ENCODE results near the gene INTS14.

INTS14 gene

DNA sequence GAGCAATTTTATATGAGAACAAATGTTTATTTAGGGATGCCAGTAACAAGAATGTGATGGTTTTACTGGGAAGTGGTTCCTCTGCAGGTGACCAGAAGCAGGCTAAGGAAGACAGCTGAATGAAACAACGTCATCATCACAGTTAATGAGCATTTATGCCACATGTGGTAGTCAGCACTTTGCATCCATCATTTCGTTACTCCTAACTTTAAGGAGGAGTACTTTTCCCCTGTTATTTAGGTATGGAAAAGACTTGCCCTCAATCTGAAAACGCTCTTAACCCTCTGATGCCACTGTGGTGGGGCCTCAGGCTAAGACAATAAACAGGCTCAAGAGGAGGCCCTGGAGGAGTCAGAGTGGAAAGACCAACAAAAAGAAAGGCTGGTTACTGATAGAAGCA lies 31.2 kb downstream of the INTS14 start:
- peaks cover 86% of the 10 kb centered on the region for H3K36me3 ChIP-seq (ENCODE audit: insufficient read depth, insufficient read length, low read length)

DNA sequence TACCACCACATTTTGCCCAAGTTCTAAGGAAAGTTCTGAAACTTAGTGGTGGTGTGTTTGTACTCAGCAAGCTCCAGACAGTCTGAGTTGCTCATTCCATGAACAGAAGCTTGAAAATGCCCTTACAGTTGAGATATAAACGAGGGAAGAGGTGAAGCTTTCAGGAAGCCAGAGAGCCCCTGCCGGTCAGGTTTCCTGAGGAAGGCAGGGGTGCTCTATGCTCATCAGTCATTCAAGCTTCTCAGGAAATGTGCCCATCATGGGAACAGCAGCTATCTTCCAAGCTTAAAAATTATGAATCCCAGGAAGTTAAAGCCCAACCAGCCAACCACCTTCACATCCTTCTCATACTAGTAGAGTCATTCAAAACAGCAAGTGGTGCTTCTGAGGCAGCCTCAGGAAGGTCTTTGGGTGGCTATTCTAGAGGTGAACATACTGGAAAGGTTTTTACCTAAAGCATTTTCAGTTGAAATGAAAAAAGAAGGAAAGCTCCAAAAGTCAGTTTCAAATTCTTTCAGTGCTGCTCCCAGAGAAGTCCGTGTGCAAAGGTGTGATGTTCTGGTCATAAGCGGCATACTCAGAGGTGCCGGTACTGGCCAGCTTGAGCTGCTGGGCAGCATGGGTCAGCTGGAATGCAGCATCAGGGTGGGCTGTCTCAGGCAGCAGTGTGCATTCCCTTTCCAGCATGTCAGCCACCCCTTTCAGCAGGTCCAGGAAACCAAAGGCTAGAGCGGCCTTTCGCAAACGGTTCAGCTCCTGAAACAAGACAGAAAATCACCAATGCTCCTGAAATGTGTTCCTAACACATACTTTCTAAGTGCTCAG lies 31.8 kb downstream of the INTS14 start:
- H3K4me1 ChIP-seq (ENCODE audit: insufficient read depth, insufficient read length): no peaks in the 10 kb centered on the region
- DNase-seq (ENCODE audit: low read depth, low spot score): no peak
- no peaks in the 10 kb centered on the region for H3K9me3 ChIP-seq (ENCODE audit: insufficient read depth, low read length)
- H3K9ac ChIP-seq (ENCODE audit: insufficient read length, low read depth): no peak overlapping the region
- TF ChIP-seq SUZ12 (IDR thresholded peaks at IDR 0.05; ENCODE audit: extremely low read depth, insufficient read depth, insufficient read length): no peak
- TF ChIP-seq ZNF274 (IDR thresholded peaks at IDR 0.05; ENCODE audit: low read depth, low read length): no peak
- no peak for TF ChIP-seq YY1 (IDR thresholded peaks at IDR 0.05; ENCODE audit: insufficient read depth, insufficient read length)
- H3K27me3 ChIP-seq (ENCODE audit: insufficient read depth, insufficient read length): no peaks in the 10 kb centered on the region
- H3K36me3 ChIP-seq (ENCODE audit: insufficient read depth, insufficient read length, low read length): peaks cover 86% of the 10 kb centered on the region
- no peak overlapping the region for H3K4me3 ChIP-seq (ENCODE audit: insufficient read length, low read depth)

More for the DNA sequence above, 31.2 kb downstream of the INTS14 start:
- H3K27me3 ChIP-seq (ENCODE audit: insufficient read depth, insufficient read length): no peaks in the 10 kb centered on the region
- no peak for TF ChIP-seq SUZ12 (IDR thresholded peaks at IDR 0.05; ENCODE audit: extremely low read depth, insufficient read depth, insufficient read length)
- no peak for TF ChIP-seq YY1 (IDR thresholded peaks at IDR 0.05; ENCODE audit: insufficient read depth, insufficient read length)
- TF ChIP-seq ZNF274 (IDR thresholded peaks at IDR 0.05; ENCODE audit: low read depth, low read length): no peak
- no peak for DNase-seq (ENCODE audit: low read depth, low spot score)
- H3K9ac ChIP-seq (ENCODE audit: insufficient read length, low read depth): no peak overlapping the region
- H3K4me3 ChIP-seq (ENCODE audit: insufficient read length, low read depth): no peak overlapping the region
- no peaks in the 10 kb centered on the region for H3K9me3 ChIP-seq (ENCODE audit: insufficient read depth, low read length)
- H3K4me1 ChIP-seq (ENCODE audit: insufficient read depth, insufficient read length): no peaks in the 10 kb centered on the region

DNA sequence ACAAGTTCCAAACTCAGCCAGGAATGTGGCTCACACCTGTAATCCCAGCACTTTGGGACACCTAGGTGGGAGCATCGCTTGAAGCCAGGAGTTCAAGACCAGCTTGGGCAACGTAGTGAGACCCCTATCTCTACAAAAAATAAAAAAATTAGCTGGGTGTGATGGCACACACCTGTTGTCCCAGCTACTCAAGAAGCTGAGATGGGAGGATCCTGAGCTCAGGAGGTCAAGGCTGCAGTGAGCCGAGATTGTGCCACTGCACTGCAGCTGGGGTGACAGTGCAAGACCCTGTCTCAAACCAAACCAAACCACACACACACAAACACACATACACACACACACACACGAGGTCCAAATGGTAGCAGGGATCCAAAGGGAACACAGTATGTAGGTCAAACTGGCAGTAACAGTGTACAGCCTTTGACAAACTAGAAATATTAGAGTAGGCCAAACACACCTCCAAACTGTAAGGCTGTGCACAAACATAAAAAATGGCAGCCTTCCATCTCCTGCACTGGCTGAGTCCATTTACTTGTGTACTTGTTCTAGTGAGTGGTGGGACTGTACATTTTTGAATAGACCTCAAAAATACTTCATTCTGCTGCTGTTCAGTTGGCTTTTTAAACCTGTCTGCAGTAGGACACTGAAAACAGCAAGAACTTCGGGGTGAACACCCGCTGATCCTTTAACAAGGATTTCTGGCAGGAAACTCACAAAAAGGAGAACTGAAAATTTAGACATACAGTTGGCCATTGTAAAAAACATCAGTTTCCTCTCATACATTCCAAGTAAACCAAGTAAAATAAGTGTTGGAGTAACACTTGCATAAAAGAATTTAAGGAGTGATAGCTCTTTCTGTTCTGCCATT lies 33.6 kb downstream of the INTS14 start:
- no peak overlapping the region for H3K4me3 ChIP-seq (ENCODE audit: insufficient read length, low read depth)
- H3K27me3 ChIP-seq (ENCODE audit: insufficient read depth, insufficient read length): no peaks in the 10 kb centered on the region
- no peak for DNase-seq (ENCODE audit: low read depth, low spot score)
- no peaks in the 10 kb centered on the region for H3K4me1 ChIP-seq (ENCODE audit: insufficient read depth, insufficient read length)
- peaks cover 82% of the 10 kb centered on the region for H3K36me3 ChIP-seq (ENCODE audit: insufficient read depth, insufficient read length, low read length)
- H3K9ac ChIP-seq (ENCODE audit: insufficient read length, low read depth): no peak overlapping the region
- TF ChIP-seq ZNF274 (IDR thresholded peaks at IDR 0.05; ENCODE audit: low read depth, low read length): no peak
- TF ChIP-seq YY1 (IDR thresholded peaks at IDR 0.05; ENCODE audit: insufficient read depth, insufficient read length): no peak
- no peak for TF ChIP-seq SUZ12 (IDR thresholded peaks at IDR 0.05; ENCODE audit: extremely low read depth, insufficient read depth, insufficient read length)
- H3K9me3 ChIP-seq (ENCODE audit: insufficient read depth, low read length): no peaks in the 10 kb centered on the region

DNA sequence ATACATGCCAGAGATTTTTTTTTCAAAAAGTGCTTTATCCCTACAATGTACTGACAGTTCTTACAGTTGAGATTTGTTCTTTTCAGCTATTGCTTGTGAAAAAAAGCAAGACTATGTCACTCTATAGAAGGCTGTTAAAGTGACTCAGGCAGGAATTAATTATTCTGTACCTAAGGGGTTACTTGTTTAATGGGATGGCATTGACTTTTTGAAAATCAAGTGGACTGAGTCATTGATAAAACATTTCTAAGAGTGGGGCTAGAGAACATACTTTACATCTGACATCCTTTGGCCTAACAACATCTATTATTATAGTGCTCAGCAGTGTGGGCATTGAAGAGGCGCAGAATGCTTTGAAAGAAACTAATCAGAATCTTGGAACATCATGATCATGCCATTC lies 34.3 kb downstream of the INTS14 start:
- Histone ChIP-seq H3K4me3 (ENCODE audit: insufficient read length, low read depth) (no peak overlapping the region), H3K4me1 (ENCODE audit: insufficient read depth, insufficient read length) (no peaks in the 10 kb centered on the region), H3K27me3 (ENCODE audit: insufficient read depth, insufficient read length) (no peaks in the 10 kb centered on the region), H3K9me3 (ENCODE audit: insufficient read depth, low read length) (no peaks in the 10 kb centered on the region), H3K9ac (ENCODE audit: insufficient read length, low read depth) (no peak overlapping the region), H3K36me3 (ENCODE audit: insufficient read depth, insufficient read length, low read length) (peaks cover 82% of the 10 kb centered on the region)
- TF ChIP-seq ZNF274 (IDR thresholded peaks at IDR 0.05; ENCODE audit: low read depth, low read length) (no peak), YY1 (IDR thresholded peaks at IDR 0.05; ENCODE audit: insufficient read depth, insufficient read length) (no peak), SUZ12 (IDR thresholded peaks at IDR 0.05; ENCODE audit: extremely low read depth, insufficient read depth, insufficient read length) (no peak)
- DNase-seq (ENCODE audit: low read depth, low spot score): no peak

DNA sequence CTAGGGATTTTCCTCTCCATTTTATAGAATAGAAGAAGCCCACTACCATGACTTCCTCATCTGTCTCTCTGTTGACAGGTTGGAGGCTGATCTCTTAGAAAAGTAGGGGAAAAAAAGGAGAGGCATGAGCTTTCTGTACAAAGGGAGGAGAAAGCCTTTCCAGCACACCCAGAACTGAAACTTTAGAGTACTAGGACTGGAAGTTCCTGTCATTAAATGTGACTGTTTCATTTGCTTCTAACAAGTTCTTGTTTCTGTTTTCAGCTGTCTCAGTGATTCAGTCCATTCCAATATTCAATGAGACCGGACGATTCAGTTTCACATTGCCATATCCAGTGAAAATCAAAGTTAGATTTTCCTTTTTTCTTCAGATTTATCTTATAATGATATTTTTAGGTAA lies 39.0 kb downstream of the INTS14 start:
- no peaks in the 10 kb centered on the region for H3K4me1 ChIP-seq (ENCODE audit: insufficient read depth, insufficient read length)
- TF ChIP-seq YY1 (IDR thresholded peaks at IDR 0.05; ENCODE audit: insufficient read depth, insufficient read length) (no peak), SUZ12 (IDR thresholded peaks at IDR 0.05; ENCODE audit: extremely low read depth, insufficient read depth, insufficient read length) (no peak), ZNF274 (IDR thresholded peaks at IDR 0.05; ENCODE audit: low read depth, low read length) (no peak)
- peaks cover 85% of the 10 kb centered on the region for H3K36me3 ChIP-seq (ENCODE audit: insufficient read depth, insufficient read length, low read length)

DNA sequence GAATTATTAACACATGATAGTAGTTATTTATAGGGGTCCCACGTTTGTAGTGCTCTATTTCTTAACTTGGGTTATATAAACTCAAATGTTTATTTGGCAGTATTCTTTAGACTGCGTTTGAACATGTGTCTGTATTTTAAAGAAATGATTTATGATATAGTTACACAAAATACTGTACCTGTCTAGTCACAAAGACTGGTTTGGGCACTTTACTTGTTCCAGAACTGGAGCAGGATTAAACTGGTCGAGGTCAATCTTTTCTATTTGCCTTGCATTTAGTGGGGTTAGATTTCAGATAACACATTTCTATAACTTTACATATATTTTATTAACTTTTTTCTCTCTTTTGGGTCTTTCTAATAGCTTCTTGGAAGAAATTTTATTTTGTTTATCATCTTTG lies 41.2 kb downstream of the INTS14 start:
- H3K4me1 ChIP-seq (ENCODE audit: insufficient read depth, insufficient read length): no peaks in the 10 kb centered on the region
- H3K4me3 ChIP-seq (ENCODE audit: insufficient read length, low read depth): no peak overlapping the region
- DNase-seq (ENCODE audit: low read depth, low spot score): no peak
- TF ChIP-seq YY1 (IDR thresholded peaks at IDR 0.05; ENCODE audit: insufficient read depth, insufficient read length) (no peak), SUZ12 (IDR thresholded peaks at IDR 0.05; ENCODE audit: extremely low read depth, insufficient read depth, insufficient read length) (no peak), ZNF274 (IDR thresholded peaks at IDR 0.05; ENCODE audit: low read depth, low read length) (no peak)
- no peaks in the 10 kb centered on the region for H3K27me3 ChIP-seq (ENCODE audit: insufficient read depth, insufficient read length)
- no peak overlapping the region for H3K9ac ChIP-seq (ENCODE audit: insufficient read length, low read depth)
- peaks cover 9% of the 10 kb centered on the region; the same call in 1 of the 2 replicates for H3K9me3 ChIP-seq (ENCODE audit: insufficient read depth, low read length)
- peaks cover 94% of the 10 kb centered on the region for H3K36me3 ChIP-seq (ENCODE audit: insufficient read depth, insufficient read length, low read length)

More for the DNA sequence above, 39.0 kb downstream of the INTS14 start:
- H3K9ac ChIP-seq (ENCODE audit: insufficient read length, low read depth): no peak overlapping the region
- H3K9me3 ChIP-seq (ENCODE audit: insufficient read depth, low read length): no peaks in the 10 kb centered on the region
- no peak for DNase-seq (ENCODE audit: low read depth, low spot score)
- H3K27me3 ChIP-seq (ENCODE audit: insufficient read depth, insufficient read length): no peaks in the 10 kb centered on the region
- no peak overlapping the region for H3K4me3 ChIP-seq (ENCODE audit: insufficient read length, low read depth)

DNA sequence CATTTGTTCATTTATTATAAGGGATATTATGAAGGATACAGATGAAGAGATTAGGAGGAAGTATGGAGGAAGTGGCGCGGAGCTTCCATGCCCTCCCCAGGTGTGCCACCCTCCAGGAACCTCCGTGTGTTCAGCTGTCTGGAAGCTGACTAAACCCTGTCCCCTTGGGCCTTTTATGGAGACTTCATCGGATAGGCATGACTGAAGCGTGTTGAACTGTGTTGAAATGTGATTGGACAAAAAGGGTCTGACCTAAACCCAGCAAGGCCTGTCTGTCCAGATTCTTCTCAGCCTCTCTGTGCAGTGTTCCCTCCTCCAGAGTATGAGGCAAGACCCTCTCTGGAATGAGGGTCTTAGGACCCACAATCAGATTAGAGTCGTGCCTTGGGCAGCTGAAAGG lies 49.0 kb downstream of the INTS14 start:
- Histone ChIP-seq H3K9ac (ENCODE audit: insufficient read length, low read depth) (no peak overlapping the region), H3K4me3 (ENCODE audit: insufficient read length, low read depth) (no peak overlapping the region), H3K27me3 (ENCODE audit: insufficient read depth, insufficient read length) (no peaks in the 10 kb centered on the region), H3K4me1 (ENCODE audit: insufficient read depth, insufficient read length) (no peaks in the 10 kb centered on the region), H3K36me3 (ENCODE audit: insufficient read depth, insufficient read length, low read length) (peaks cover 96% of the 10 kb centered on the region), H3K9me3 (ENCODE audit: insufficient read depth, low read length) (peaks cover 26% of the 10 kb centered on the region; the same call in 1 of the 2 replicates)
- TF ChIP-seq YY1 (IDR thresholded peaks at IDR 0.05; ENCODE audit: insufficient read depth, insufficient read length) (no peak), ZNF274 (IDR thresholded peaks at IDR 0.05; ENCODE audit: low read depth, low read length) (no peak), SUZ12 (IDR thresholded peaks at IDR 0.05; ENCODE audit: extremely low read depth, insufficient read depth, insufficient read length) (no peak)
- DNase-seq (ENCODE audit: low read depth, low spot score): no peak
